ENCODE measurements around the gene TMEM167B.

Gene TMEM167B

GRCh38 chr1:109099938-109100773, 9.6 kb downstream of the TMEM167B start:
- intact Hi-C loops (cut with DNase I; ENCODE audit: low total_unique reads), result loop anchor here (1.0 to 10.0 kb wide), 3 partner anchors 58 to 135 kb away; partner anchors contain the start of genes CLCC1, SARS1 and WDR47
- peaks cover 0 to 20% (median 7%) of the 10 kb centered on the region in 4 donors for H3K4me1 ChIP-seq
- H3K36me3 ChIP-seq, result peaks cover 0 to under 1% (median 0%) of the 10 kb centered on the region in 3 donors
- no peaks in the 10 kb centered on the region for H3K9me3 ChIP-seq
- TF ChIP-seq, protein P1, sequence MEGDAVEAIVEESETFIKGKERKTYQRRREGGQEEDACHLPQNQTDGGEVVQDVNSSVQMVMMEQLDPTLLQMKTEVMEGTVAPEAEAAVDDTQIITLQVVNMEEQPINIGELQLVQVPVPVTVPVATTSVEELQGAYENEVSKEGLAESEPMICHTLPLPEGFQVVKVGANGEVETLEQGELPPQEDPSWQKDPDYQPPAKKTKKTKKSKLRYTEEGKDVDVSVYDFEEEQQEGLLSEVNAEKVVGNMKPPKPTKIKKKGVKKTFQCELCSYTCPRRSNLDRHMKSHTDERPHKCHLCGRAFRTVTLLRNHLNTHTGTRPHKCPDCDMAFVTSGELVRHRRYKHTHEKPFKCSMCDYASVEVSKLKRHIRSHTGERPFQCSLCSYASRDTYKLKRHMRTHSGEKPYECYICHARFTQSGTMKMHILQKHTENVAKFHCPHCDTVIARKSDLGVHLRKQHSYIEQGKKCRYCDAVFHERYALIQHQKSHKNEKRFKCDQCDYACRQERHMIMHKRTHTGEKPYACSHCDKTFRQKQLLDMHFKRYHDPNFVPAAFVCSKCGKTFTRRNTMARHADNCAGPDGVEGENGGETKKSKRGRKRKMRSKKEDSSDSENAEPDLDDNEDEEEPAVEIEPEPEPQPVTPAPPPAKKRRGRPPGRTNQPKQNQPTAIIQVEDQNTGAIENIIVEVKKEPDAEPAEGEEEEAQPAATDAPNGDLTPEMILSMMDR (IDR thresholded peaks at IDR 0.05), result peak; percentile 83 to 90
- peak overlapping the region; percentile 98 to 99 for H3K4me3 ChIP-seq
- H3K27ac ChIP-seq, result peak overlapping the region; percentile 97 to 99
- no peaks in the 10 kb centered on the region for H3K27me3 ChIP-seq
- peak; percentile 97 to 98 for DNase-seq

DNA sequence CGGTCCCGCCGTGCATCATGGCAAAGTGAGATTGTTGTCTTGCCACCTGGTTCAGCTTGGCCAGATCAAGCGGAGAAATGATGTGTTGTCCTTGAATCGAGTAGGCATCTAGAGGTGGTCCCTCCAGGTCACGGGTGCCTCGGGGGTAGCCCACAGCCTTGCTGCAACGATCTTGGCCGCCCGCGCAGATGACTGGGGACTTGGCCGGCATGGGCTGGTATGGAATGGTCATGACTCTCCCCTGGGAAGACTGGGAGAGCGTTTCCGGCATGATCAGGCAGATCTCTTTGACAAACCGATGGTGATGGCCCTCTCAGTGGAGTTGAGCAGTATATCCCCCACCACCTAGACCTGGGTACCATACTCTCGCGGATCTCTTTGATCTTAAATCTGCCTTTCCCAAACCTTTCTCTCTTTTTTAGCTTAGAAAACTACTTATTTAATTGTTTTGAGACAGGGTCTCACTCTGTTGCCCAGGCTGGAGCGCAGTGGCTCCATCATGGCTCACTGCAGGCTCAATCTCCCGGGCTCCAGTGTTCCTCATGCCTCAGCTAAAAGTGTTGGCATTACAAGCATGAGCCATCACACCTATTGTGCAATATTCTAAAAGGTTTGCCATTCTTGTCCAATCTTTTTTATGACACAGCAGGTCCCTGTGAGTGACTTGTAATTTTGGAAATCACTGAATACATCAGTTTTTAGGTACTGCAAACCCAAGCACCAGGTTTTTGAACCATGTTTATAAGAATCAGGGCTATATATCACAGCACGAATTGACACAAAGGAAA, 14.0 kb downstream of the TMEM167B start:
- Histone ChIP-seq H3K9me3 (no peaks in the 10 kb centered on the region), H3K27ac (no peak overlapping the region), H3K4me1 (peaks cover 0 to 11% (median 4%) of the 10 kb centered on the region in 4 donors), H3K27me3 (no peaks in the 10 kb centered on the region), H3K36me3 (no peaks in the 10 kb centered on the region), H3K4me3 (no peak overlapping the region)
- intact Hi-C loops (cut with DNase I; ENCODE audit: low total_unique reads), result loop anchor here (5.0 kb wide), 1 partner anchor 108 kb away; the partner anchor contains the start of gene SARS1
- TF ChIP-seq, protein P1 (IDR thresholded peaks at IDR 0.05), result no peak
- no peak for DNase-seq

DNA sequence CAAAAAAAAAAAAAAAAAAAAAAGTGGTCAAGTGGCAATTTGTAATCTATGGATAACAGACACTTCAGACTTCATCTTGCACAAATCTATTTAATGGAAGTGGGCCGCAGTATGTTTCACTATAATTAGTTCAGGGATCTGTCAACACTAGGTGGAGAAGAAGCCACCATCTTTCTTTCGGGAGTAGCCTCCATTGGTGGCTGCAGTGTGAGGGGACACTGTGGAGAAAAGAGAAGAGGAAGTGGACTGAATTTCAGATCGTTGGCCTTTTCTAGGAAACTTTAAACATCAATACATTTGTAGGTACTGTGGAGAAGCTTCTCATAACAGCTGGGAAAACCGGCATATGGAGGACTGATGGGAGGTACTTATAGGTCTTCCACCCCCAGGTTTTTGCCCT, 15.3 kb downstream of the TMEM167B start:
- peaks cover 0 to 7% of the 10 kb centered on the region in 2 donors for H3K27me3 ChIP-seq
- no peak overlapping the region for H3K4me3 ChIP-seq
- DNase-seq, result no peak
- TF ChIP-seq, protein P1 (IDR thresholded peaks at IDR 0.05), result no peak
- H3K36me3 ChIP-seq, result no peaks in the 10 kb centered on the region
- intact Hi-C loops (cut with DNase I; ENCODE audit: low total_unique reads), result no loop called here
- H3K9me3 ChIP-seq, result no peaks in the 10 kb centered on the region
- peaks cover 0 to 7% (median 3%) of the 10 kb centered on the region in 4 donors for H3K4me1 ChIP-seq
- H3K27ac ChIP-seq, result no peak overlapping the region

GRCh38 chr1:109107785-109108184, 17.2 kb downstream of the TMEM167B start:
- H3K27ac ChIP-seq, result no peak overlapping the region
- peaks cover 0 to 6% (median 5%) of the 10 kb centered on the region in 4 donors for H3K4me1 ChIP-seq
- H3K9me3 ChIP-seq, result no peaks in the 10 kb centered on the region
- intact Hi-C loops (cut with DNase I; ENCODE audit: low total_unique reads), result no loop called here
- DNase-seq, result no peak
- peaks cover 0 to 14% of the 10 kb centered on the region in 2 donors for H3K27me3 ChIP-seq
- TF ChIP-seq, protein P1 (IDR thresholded peaks at IDR 0.05), result no peak
- no peak overlapping the region for H3K4me3 ChIP-seq
- H3K36me3 ChIP-seq, result no peaks in the 10 kb centered on the region

DNA sequence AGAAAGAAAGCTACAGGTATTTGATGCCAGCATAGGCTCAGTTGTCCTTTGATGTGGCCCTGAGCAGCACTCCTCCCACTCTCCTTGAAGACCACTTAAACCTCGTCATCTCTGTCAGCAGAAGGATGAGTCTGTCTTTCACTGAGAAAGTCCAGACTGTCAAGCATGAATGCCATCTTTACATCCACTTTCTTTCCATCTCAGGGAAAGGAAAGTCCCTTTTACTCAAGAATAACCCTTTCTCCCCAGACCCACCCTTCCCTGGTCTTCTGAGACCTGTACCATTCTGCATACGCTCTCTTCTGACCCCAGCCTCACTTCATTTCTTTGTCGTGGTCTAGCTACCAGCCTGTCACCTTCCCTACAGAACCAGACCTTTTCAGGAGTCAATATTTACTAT, 19.3 kb downstream of the TMEM167B start:
- no peak overlapping the region for H3K27ac ChIP-seq
- intact Hi-C loops (cut with DNase I; ENCODE audit: low total_unique reads), result no loop called here

More for the DNA sequence above, 19.3 kb downstream of the TMEM167B start:
- H3K9me3 ChIP-seq, result no peaks in the 10 kb centered on the region
- H3K4me3 ChIP-seq, result no peak overlapping the region
- no peak for DNase-seq
- peaks cover 0 to 24% (median 18%) of the 10 kb centered on the region in 4 donors for H3K4me1 ChIP-seq
- peaks cover 0 to 30% of the 10 kb centered on the region in 2 donors for H3K27me3 ChIP-seq
- TF ChIP-seq, protein P1 (IDR thresholded peaks at IDR 0.05), result no peak
- no peaks in the 10 kb centered on the region for H3K36me3 ChIP-seq
